Mucosa of rectum (tissue), 2 donors: ENCODE data around the gene CCR7.

Experiments used
- H3K27ac ChIP-seq, 2 donors: one replicate each; pipeline ENCODE4 v1.7.0; 2013; ENCODE audit warnings: inconsistent platforms in 2 of 2, low read depth in 2 of 2, low read length in 2 of 2
- H3K27me3 ChIP-seq, 2 donors: one replicate each; pipeline ENCODE4 v1.7.0; 2013; ENCODE audit warnings: low read length in 2 of 2; ENCODE audit not compliant: control insufficient read depth in 2 of 2, insufficient read depth in 2 of 2
- H3K36me3 ChIP-seq, 2 donors: one replicate each; pipeline ENCODE4 v1.7.0; 2013; ENCODE audit warnings: low read length in 2 of 2; ENCODE audit not compliant: control insufficient read depth in 2 of 2, insufficient read depth in 2 of 2
- H3K4me1 ChIP-seq, 2 donors: one replicate each; pipeline ENCODE4 v1.7.0; 2013; ENCODE audit warnings: low read length in 2 of 2, mild to moderate bottlenecking in 1 of 2; ENCODE audit not compliant: control insufficient read depth in 2 of 2, insufficient read depth in 2 of 2
- H3K4me3 ChIP-seq, 2 donors: one replicate each; pipeline ENCODE4 v1.7.0; 2013; ENCODE audit warnings: low read length in 2 of 2
- H3K9ac ChIP-seq, 2 donors: one replicate each; pipeline ENCODE4 v1.7.0; 2013; ENCODE audit warnings: low read length in 2 of 2, low read depth in 1 of 2, mild to moderate bottlenecking in 1 of 2
- H3K9me3 ChIP-seq, 2 donors: one replicate each; pipeline ENCODE4 v1.7.0; 2013; ENCODE audit warnings: low read length in 2 of 2; ENCODE audit not compliant: control insufficient read depth in 2 of 2
- donor health status: healthy.
- donor health status: Normal muscosa, but diverticular disease.

Gene CCR7, protein sequence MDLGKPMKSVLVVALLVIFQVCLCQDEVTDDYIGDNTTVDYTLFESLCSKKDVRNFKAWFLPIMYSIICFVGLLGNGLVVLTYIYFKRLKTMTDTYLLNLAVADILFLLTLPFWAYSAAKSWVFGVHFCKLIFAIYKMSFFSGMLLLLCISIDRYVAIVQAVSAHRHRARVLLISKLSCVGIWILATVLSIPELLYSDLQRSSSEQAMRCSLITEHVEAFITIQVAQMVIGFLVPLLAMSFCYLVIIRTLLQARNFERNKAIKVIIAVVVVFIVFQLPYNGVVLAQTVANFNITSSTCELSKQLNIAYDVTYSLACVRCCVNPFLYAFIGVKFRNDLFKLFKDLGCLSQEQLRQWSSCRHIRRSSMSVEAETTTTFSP

DNA sequence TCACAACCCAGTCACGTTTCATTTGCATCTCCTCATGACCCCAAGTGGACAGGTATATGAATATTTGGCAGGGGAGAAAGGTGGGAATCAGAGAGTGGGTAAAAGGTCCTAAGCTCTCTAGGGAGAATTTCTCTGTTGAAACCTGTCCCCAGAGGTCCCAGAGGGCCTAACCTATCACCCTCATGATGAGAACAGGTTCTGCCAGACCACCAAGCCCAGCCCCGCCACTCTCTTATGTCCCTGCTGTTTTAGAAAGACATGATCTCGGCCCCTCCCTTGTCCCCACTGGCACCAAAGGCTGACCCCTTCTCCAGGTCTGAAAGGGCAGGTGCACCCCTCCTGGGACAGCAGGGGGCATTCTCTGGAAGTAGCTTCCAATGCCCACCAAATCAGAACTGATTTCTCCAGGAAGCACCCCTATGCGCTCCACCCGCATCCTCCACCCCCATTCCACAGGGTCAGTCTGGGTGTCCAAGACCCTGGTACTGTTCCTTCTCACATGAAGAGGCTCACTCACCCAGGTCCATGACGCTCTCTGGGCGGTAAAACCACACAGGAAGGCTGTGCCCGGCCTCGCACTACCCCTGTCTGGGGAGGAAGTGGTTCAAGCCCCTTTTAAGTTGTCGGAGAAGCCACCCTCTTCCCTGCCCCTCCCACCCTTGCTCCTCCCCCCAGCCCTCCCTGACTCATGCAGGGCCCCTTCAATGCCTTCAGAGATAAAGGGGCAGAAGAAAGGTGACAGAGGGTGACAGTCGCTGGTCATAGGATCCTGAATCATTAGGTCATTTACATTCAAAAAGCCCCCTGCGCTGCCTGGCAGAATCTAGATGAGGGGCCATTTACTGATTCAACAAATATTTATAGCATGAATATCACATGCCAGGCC lies at the start of gene CCR7:
Gene CCR7, minus strand, starts transcription at position 590 of the 886 bp plus-strand sequence. Its CDS starts 63 bp downstream, at position 527.
- H3K36me3 ChIP-seq: no peaks in the 10 kb centered on the region
- peaks cover 0 to 9% of the 10 kb centered on the region in 2 donors for H3K27me3 ChIP-seq
- no peaks in the 10 kb centered on the region for H3K9me3 ChIP-seq
- H3K9ac ChIP-seq: no peak within 1 kb of the TSS
- H3K4me1 ChIP-seq: peaks cover 5% of the 10 kb centered on the region in 2 donors
- H3K27ac ChIP-seq: peak within 1 kb of the TSS in 1 of 2 donors; percentile 61
- peak within 1 kb of the TSS in 1 of 2 donors; percentile 60 for H3K4me3 ChIP-seq

DNA sequence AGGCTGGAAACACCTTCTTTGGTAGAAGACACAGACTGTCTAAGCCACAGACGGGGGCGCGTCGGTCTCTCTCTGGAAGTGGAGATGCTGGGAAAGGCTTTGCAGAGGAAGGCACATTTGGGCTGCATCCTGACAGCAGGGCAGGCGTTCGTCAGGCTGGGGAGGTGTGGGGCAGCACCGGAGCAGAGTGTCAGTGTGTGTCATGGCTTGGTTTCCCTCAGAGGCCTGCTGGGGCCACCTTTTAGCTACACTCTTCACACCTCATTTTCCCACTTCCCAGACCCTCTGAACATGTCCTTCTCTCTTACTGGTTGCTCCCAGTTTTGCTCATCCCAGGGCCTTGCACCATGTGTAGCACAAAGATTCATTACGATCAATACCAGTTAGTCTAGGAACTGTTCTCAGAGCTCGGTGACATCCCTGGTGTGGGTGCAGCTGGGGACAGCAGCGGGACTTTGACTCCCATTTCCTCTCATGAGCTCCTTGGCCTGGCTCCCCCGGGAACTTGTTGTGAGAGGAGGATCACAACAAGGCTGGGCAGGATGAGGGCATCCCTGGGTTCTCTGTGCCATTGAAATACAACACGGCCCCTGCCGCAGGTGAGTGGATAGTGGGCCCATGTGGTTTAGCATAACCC lies 49.3 kb upstream of the CCR7 start:
- Histone ChIP-seq H3K4me3 (no peak overlapping the region), H3K9ac (no peak overlapping the region), H3K36me3 (no peaks in the 10 kb centered on the region), H3K9me3 (no peaks in the 10 kb centered on the region), H3K4me1 (peaks cover 9 to 14% of the 10 kb centered on the region in 2 donors), H3K27ac (no peak overlapping the region), H3K27me3 (no peaks in the 10 kb centered on the region)

DNA sequence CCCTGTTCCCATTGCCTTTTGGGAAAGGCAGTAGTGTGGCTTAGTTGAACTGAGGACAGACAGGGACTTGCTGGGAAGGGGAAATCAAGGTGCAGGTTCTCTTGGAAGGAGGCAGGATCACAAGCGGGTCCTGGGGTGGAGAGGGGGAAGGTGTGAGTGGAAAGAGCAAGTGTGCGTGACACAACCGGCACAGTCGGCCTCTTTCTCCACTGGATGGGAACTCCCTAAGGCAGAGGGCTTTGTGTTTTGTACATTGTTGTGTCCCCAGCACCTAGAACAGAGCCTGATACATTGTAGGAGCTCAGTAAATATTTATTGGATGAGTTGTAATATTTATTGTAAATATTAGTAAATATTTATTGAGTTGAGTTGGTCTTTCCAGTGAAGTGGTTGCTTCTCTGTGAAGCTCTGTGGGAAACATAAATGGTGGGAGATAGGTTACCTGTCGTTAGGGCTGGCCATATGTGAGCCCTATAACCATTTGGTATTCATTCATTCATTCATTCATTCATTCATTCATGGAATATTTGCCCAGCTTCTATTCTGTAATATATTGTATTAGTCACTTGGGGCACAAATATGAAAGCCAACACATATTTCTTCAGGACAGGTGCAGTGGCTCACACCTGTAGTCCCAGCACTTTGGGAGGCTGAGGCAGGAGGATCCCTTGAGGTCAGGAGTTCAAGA lies 48.3 kb upstream of the CCR7 start:
- Histone ChIP-seq H3K9ac (no peak overlapping the region), H3K27me3 (no peaks in the 10 kb centered on the region)

DNA sequence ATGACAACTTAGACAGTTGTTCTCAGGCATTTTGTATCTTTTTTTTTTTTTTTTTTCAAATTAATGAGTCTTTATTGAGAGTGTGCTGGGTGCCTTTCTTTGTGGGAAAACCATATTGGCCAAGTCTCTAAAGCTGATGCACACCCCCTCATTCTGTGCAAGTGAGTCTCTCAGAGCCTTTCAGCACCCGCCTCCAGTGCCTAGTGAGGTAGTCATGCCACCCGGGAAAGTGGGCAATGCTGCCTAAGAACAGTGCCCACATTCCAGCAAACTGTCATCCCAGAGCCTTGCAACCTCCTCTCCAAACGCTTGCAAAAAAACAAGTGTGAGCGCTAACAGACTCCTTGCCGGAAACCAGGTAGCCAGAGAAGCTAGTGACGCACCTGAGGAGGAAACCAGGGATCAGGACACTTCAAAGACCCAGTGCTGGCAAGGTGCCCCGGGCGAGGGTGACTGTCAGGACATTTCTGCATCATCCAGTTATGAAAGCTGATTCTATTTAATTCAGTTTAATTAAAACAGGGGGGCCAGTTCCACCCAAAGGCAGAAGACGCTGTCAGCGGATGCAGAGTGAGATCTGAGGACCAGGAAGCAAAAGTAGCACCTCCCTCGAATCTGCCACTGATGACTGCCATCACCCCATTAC lies 47.5 kb upstream of the CCR7 start:
- Histone ChIP-seq H3K27me3 (no peaks in the 10 kb centered on the region), H3K4me3 (no peak overlapping the region), H3K9me3 (no peaks in the 10 kb centered on the region), H3K36me3 (no peaks in the 10 kb centered on the region), H3K27ac (peak overlapping the region in 1 of 2 donors; percentile 23), H3K4me1 (peaks cover under 1 to 6% of the 10 kb centered on the region in 2 donors), H3K9ac (no peak overlapping the region)

More for the DNA sequence above, 48.3 kb upstream of the CCR7 start:
- H3K4me3 ChIP-seq: no peak overlapping the region
- H3K27ac ChIP-seq: peak overlapping the region in 1 of 2 donors; percentile 23
- no peaks in the 10 kb centered on the region for H3K9me3 ChIP-seq
- peaks cover 3 to 9% of the 10 kb centered on the region in 2 donors for H3K4me1 ChIP-seq
- no peaks in the 10 kb centered on the region for H3K36me3 ChIP-seq

DNA sequence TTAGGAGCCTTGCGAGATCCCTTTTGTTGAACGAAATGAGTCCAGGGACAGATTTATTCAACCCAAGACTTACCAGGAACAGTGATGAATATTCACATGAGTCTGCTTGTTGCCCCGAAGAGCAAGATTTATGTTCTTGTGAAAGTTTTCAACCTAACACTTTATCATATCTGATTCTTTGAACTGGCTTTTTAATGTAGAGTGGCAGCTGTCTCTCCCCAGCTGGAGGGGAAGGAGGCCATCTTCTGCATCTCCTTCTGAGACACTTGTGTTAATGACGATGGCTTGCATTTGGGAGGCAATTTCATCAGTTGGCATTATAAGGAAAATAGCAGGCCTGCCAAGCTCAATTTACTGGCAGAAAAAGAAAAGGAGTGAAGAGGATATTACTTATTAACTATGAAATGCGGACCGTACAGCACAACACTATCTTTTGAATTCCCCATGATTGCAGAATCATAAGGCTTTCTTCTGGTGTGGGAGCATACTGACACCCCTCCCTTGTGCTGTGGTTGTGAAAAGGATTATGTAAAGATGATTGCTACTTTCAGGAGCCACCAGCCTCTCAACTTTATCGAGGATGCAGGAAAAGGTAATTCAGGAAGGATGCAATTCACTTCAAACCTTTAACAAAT lies 46.7 kb upstream of the CCR7 start:
- Histone ChIP-seq H3K36me3 (no peaks in the 10 kb centered on the region), H3K9me3 (no peaks in the 10 kb centered on the region), H3K27ac (no peak overlapping the region)

DNA sequence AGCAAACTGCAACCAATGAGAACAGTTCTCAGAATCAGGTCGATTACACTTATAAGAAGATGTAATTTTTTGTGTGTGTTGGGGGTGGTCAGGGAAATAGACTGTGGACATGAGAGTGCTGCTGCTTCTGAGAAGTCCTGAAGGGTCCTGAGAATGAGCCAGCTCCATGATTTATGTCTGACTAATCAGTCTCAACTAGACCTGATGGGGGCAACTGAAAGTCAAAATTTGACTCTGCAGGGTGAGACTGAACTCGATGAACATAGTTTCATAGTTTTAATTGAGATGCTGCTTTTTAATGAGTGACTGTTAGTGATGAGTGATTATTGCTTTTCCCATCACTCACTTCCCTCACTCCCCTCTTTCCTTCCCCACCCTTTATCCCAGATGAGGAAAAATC lies 45.1 kb upstream of the CCR7 start:
- no peaks in the 10 kb centered on the region for H3K27me3 ChIP-seq
- no peak overlapping the region for H3K27ac ChIP-seq
- H3K4me1 ChIP-seq: no peaks in the 10 kb centered on the region
- H3K4me3 ChIP-seq: no peak overlapping the region
- no peak overlapping the region for H3K9ac ChIP-seq
- no peaks in the 10 kb centered on the region for H3K9me3 ChIP-seq
- no peaks in the 10 kb centered on the region for H3K36me3 ChIP-seq

More for the DNA sequence above, 46.7 kb upstream of the CCR7 start:
- H3K4me3 ChIP-seq: no peak overlapping the region
- H3K4me1 ChIP-seq: no peaks in the 10 kb centered on the region
- H3K9ac ChIP-seq: no peak overlapping the region
- H3K27me3 ChIP-seq: no peaks in the 10 kb centered on the region

DNA sequence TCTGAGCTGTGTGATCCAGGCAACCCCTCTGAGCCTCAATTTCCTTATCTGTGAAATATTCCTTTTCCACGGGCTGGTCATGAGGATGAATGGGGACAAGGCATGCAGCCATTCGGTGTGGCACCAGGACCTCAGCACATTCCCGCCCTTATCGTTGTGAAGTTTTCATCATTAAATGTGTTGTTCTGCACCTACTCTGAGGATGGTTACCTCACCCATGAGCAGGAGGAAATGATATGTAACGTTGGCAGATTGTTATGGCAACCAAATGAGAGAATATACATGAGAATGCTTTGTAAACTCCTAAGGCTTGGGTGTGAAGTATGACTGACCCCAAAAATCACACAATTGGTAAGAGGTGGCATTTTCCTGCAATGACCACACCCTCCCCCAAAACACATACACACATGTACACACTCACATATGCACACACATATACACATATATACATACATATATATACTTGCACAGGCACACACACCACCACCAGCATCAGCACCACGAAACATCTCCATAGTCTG lies 42.8 kb upstream of the CCR7 start:
- H3K9me3 ChIP-seq: no peaks in the 10 kb centered on the region
- H3K27ac ChIP-seq: peak overlapping the region in 1 of 2 donors; percentile 32
- H3K4me3 ChIP-seq: no peak overlapping the region
- no peaks in the 10 kb centered on the region for H3K27me3 ChIP-seq
- no peak overlapping the region for H3K9ac ChIP-seq
- no peaks in the 10 kb centered on the region for H3K4me1 ChIP-seq
- no peaks in the 10 kb centered on the region for H3K36me3 ChIP-seq

DNA sequence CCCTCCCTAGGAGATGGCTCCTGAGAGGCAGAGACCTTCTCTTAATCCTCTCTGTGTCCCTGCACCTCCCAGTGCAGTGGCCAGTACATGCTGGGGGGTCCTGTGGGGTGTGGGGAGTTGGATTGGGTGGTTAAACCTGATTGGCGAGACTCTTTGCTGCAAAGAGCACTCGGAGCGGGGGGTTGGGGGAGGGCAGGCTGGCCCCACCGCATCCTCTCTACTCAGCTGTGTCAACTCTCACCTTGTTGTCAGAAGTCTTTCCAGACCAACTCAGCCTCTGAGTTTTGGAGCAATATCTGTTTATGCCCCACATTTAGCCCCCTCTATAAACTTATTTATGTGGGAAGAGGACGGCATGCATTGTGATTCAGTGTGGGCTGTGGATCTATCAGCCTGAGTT lies 42.4 kb upstream of the CCR7 start:
- no peak overlapping the region for H3K9ac ChIP-seq
- H3K27me3 ChIP-seq: no peaks in the 10 kb centered on the region
- H3K4me3 ChIP-seq: no peak overlapping the region
- H3K4me1 ChIP-seq: no peaks in the 10 kb centered on the region
- H3K27ac ChIP-seq: peak overlapping the region in 1 of 2 donors; percentile 32
- H3K36me3 ChIP-seq: no peaks in the 10 kb centered on the region
- no peaks in the 10 kb centered on the region for H3K9me3 ChIP-seq
